B cell (primary cell): ENCODE measurements around the gene CRTC1.

ENCODE experiments used
- EZH2 ChIP-seq: IDR thresholded peaks from 2 replicates; pipeline ENCODE4 v1.6.1; 2012; ENCODE audit warnings: borderline replicate concordance, low read depth, mild to moderate bottlenecking, moderate library complexity, low read length; ENCODE audit not compliant: insufficient read depth, poor library complexity, severe bottlenecking
- TF ChIP-seq, protein P1 (sequence below): fragments of 200-600 bp; IDR thresholded peaks from one replicate; pipeline ENCODE4 v1.8.0; 2022; ENCODE audit warnings: antibody characterized with exemption, mild to moderate bottlenecking

DNA sequence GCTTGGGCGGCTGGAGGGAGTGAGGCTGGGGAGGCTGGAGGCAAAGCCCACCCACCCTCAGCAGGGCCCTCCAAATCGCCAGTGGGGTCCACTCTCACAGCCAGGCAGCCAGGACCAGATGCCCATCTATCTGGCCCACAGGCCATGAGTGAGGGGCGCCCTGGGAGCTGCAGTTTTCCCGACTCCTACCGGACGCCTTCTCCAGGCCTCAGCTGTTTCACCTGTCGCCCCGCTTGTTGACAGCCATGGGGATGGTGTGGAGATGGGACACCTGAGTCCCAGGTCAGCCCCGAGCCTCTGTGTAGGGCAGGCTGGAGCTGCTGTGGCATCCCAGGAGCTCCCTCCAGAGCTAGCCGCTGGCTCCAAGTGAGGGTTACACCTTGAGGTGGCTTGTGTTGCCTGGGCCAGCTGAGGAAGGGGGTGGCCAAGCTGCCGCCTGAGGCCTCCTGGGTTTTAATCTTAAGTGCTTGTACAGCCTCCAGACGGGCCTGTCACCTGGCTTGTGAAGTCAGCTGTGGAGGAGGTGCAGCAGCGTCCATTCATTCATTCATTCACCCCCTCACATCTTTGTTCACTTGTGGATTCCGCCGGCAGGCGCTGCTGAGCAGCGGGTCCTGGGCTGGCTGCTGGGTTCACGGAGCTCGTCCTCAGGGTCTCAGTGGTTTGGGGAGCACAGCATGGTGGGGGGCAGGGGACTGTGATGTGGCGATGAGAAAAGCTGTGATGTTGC is 55.6 kb downstream of the CRTC1 start:
- TF ChIP-seq, protein P1, sequence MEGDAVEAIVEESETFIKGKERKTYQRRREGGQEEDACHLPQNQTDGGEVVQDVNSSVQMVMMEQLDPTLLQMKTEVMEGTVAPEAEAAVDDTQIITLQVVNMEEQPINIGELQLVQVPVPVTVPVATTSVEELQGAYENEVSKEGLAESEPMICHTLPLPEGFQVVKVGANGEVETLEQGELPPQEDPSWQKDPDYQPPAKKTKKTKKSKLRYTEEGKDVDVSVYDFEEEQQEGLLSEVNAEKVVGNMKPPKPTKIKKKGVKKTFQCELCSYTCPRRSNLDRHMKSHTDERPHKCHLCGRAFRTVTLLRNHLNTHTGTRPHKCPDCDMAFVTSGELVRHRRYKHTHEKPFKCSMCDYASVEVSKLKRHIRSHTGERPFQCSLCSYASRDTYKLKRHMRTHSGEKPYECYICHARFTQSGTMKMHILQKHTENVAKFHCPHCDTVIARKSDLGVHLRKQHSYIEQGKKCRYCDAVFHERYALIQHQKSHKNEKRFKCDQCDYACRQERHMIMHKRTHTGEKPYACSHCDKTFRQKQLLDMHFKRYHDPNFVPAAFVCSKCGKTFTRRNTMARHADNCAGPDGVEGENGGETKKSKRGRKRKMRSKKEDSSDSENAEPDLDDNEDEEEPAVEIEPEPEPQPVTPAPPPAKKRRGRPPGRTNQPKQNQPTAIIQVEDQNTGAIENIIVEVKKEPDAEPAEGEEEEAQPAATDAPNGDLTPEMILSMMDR, result no peak
- no peak for TF ChIP-seq EZH2
